Tibial artery (tissue), 4 donors: ENCODE results near the gene TSPO2.

Experiments
- DNase-seq, 2 donors: peaks; one replicate each; pipeline ENCODE4 v3.0.0-alpha.2; 2019
- H3K27ac ChIP-seq, 2 donors: fragments of 200-600 bp; sonication (generic) in 1 of 2; 1 replicate in 1 of 2; 2 replicates in 1 of 2; pipeline ENCODE4 v1.5.1; 2018 to 2019; ENCODE audit warnings: mild to moderate bottlenecking in 1 of 2
- H3K27me3 ChIP-seq, 2 donors: fragments of 200-600 bp; sonication (generic) in 1 of 2; one replicate each; pipeline versions ENCODE4 v1.5.1 to v1.6.0; 2016 to 2019
- H3K36me3 ChIP-seq, 3 donors: fragments of 200-600 bp; sonication (generic) in 2 of 3; one replicate each; pipeline ENCODE4 v1.5.1; 2016 to 2019; ENCODE audit warnings: mild to moderate bottlenecking in 2 of 3
- H3K4me1 ChIP-seq, 4 donors: fragments of 200-600 bp; sonication (generic) in 2 of 4; 1 replicate in 3 of 4; 2 replicates in 1 of 4; pipeline ENCODE4 v1.5.1; 2016 to 2019
- H3K4me3 ChIP-seq, 2 donors: fragments of 200-600 bp; sonication (generic) in 1 of 2; 1 replicate in 1 of 2; 2 replicates in 1 of 2; pipeline ENCODE4 v1.5.1; 2018 to 2019; ENCODE audit warnings: mild to moderate bottlenecking in 2 of 2
- H3K9me3 ChIP-seq, 3 donors: fragments of 200-600 bp; sonication (generic) in 1 of 3; one replicate each; pipeline ENCODE4 v1.5.1; 2016 to 2019
- intact Hi-C: fragments of 100-400 bp; cut with DNase I; formaldehyde crosslinking; loops from one replicate; pipeline ENCODE4 v1.15.0; 2023; ENCODE audit warnings: low total_unique reads
- TF ChIP-seq, protein P1 (sequence below), 2 experiments: fragments of 200-600 bp in 1 of 2; fragments of 450-650 bp in 1 of 2; IDR thresholded peaks; one replicate each; pipeline ENCODE4 v1.5.1; 2017 to 2019; ENCODE audit warnings: antibody characterized with exemption in 2 of 2, mild to moderate bottlenecking in 1 of 2, moderate library complexity in 1 of 2

Gene TSPO2

DNA sequence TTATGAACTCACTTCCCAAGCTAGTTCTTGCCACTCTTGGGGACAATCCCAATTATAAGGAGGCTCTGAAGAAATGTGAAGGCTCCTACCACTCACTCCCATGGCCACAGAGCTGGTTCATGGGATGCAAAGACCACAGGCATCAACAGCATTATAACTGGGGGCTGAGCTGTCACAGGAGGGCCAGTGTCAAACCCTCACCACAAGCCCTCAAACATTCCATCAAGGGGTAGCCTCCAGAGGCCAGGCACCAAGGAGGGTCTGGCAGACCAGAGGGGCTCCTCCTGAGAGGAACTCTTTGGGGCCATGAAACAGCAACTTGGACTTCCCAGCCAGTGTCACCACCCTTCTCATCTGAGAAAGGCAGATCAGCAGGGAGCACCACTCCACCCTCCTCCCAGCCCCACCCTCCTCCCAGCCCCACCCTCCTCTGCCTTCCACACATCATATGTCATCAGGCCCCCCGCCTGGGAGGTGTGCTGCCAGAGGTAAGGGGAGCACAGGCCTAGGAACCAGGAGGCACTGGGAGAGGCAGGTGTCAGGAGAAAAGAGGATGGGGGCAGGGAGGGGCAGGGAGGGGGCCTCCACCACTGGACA is 1.2 kb upstream of the TSPO2 start:
- no peaks in the 10 kb centered on the region for H3K9me3 ChIP-seq
- no peak for DNase-seq
- no peaks in the 10 kb centered on the region for H3K36me3 ChIP-seq
- H3K27ac ChIP-seq = no peak overlapping the region
- TF ChIP-seq, protein P1, sequence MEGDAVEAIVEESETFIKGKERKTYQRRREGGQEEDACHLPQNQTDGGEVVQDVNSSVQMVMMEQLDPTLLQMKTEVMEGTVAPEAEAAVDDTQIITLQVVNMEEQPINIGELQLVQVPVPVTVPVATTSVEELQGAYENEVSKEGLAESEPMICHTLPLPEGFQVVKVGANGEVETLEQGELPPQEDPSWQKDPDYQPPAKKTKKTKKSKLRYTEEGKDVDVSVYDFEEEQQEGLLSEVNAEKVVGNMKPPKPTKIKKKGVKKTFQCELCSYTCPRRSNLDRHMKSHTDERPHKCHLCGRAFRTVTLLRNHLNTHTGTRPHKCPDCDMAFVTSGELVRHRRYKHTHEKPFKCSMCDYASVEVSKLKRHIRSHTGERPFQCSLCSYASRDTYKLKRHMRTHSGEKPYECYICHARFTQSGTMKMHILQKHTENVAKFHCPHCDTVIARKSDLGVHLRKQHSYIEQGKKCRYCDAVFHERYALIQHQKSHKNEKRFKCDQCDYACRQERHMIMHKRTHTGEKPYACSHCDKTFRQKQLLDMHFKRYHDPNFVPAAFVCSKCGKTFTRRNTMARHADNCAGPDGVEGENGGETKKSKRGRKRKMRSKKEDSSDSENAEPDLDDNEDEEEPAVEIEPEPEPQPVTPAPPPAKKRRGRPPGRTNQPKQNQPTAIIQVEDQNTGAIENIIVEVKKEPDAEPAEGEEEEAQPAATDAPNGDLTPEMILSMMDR (IDR thresholded peaks at IDR 0.05) = no peak
- intact Hi-C loops = loop anchor here (10.0 kb wide), 1 partner anchor 1056 kb away; no protein-coding TSS in a partner anchor
- no peaks in the 10 kb centered on the region for H3K27me3 ChIP-seq
- no peaks in the 10 kb centered on the region for H3K4me1 ChIP-seq
- no peak overlapping the region for H3K4me3 ChIP-seq

DNA sequence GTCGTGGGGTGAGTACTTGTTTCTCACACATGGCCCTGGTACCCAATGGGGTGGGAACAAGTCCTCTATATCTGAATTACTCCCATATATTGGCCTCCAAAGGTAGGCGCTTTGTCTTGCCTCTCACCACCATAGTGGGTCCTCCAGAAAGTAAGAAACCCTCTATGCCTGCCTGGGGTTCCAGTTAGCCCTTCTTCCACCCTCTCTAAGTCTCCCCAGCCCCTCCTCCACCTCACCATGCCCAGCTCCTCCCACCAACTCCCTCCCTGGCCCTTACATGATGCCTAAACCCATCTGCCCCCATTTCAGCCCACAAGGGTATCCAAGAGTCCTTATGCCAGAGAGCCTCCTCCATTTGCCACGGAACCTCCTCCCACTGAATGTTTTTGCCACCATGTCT is 884 bp downstream of the TSPO2 start:
- no peak overlapping the region for H3K27ac ChIP-seq

DNA sequence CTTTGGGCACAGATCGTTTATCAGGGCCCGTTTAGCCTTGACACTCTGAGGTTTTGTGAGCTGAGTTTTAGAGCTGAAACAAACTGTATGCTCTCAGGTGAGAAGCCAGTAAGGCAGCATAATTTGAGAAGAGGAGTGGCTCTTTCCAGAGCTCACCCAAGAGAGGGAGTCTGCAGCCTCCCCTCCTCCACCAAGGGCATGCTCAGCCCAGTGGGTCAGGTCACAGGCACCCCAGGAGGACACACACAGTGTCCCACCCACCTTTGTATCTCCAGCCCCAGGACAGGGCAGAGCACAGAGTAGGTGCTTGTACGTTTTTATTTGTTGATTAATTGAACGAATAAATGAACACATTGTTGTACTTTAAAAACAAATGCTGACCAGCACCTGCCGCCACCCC is 3.4 kb downstream of the TSPO2 start:
- Histone ChIP-seq H3K9me3 (no peaks in the 10 kb centered on the region), H3K27ac (no peak overlapping the region), H3K36me3 (peaks cover 0 to 5% (median 0%) of the 10 kb centered on the region in 3 donors), H3K4me3 (no peak overlapping the region), H3K27me3 (no peaks in the 10 kb centered on the region), H3K4me1 (no peaks in the 10 kb centered on the region)
- TF ChIP-seq, protein P1 (IDR thresholded peaks at IDR 0.05) = no peak
- intact Hi-C loops = loop anchor here (10.0 kb wide), 1 partner anchor 1061 kb away; no protein-coding TSS in a partner anchor
- DNase-seq = no peak

More for the DNA sequence above, 884 bp downstream of the TSPO2 start:
- H3K9me3 ChIP-seq = no peaks in the 10 kb centered on the region
- no peak overlapping the region for H3K4me3 ChIP-seq
- no peak for DNase-seq
- H3K36me3 ChIP-seq = no peaks in the 10 kb centered on the region
- no peaks in the 10 kb centered on the region for H3K4me1 ChIP-seq
- TF ChIP-seq, protein P1 (IDR thresholded peaks at IDR 0.05) = no peak
- intact Hi-C loops = loop anchor here (10.0 kb wide), 1 partner anchor 1058 kb away; no protein-coding TSS in a partner anchor
- no peaks in the 10 kb centered on the region for H3K27me3 ChIP-seq

DNA sequence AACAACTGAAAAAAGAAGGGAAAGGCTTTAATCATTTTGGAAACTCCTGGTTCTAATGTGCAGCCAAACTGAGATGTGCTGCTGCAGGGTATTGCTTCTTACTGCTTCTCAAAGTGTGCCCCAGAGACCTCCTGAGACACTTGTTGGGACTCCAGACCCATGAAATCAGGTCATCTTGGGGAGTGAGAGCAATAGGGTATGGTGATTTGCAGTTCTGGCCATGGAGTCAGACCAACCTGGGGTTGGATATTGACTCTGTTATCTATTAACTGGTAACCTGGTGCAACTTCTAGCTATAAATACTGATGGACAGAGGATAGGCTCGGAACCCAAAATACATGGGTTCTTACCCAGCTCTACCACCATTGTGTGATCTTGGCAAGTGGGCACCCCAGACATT is 3.8 kb downstream of the TSPO2 start:
- intact Hi-C loops = loop anchor here (10.0 kb wide), 1 partner anchor 1061 kb away; no protein-coding TSS in a partner anchor
- no peaks in the 10 kb centered on the region for H3K9me3 ChIP-seq
- H3K27me3 ChIP-seq = no peaks in the 10 kb centered on the region
- H3K4me3 ChIP-seq = no peak overlapping the region
- H3K36me3 ChIP-seq = peaks cover 0 to 7% (median 0%) of the 10 kb centered on the region in 3 donors
- TF ChIP-seq, protein P1 (IDR thresholded peaks at IDR 0.05) = no peak
- H3K27ac ChIP-seq = no peak overlapping the region
- H3K4me1 ChIP-seq = no peaks in the 10 kb centered on the region
- DNase-seq = no peak

DNA sequence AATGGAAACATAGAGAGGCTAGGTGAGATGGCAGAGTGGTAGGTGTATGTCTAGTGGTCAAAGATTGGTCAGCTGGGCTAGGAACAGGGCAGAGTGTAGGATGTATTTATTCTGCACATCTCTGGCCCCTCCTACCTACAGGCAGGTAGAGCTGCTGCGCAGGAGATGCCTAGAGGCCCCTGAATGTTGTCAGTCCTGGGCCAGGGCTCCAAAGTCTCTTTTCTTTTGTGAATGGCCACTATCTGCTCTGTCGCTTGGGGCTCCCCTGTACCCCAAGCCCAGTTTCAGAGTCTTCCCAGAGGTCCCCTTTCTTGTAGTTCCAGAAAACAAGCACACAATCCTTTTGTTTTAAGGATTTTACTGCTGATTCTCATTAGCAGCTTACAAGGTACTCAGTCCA is 5.0 kb downstream of the TSPO2 start:
- Histone ChIP-seq H3K27me3 (no peaks in the 10 kb centered on the region), H3K36me3 (peaks cover 0 to 13% (median 0%) of the 10 kb centered on the region in 3 donors), H3K9me3 (no peaks in the 10 kb centered on the region), H3K27ac (no peak overlapping the region), H3K4me3 (no peak overlapping the region), H3K4me1 (no peaks in the 10 kb centered on the region)
- TF ChIP-seq, protein P1 (IDR thresholded peaks at IDR 0.05) = no peak
- intact Hi-C loops = loop anchor here (10.0 kb wide), 1 partner anchor 1063 kb away; no protein-coding TSS in a partner anchor
- DNase-seq = no peak
